ENCODE measurements around the gene PICALM.

Gene PICALM

GRCh38 chr11:86015699-86016098 is 53.2 kb downstream of the PICALM start:
- Mint-ChIP-seq H3K27ac (no peak overlapping the region), H3K36me3 (ENCODE audit: low read depth) (peaks cover 36% of the 10 kb centered on the region), H3K9me3 (no peaks in the 10 kb centered on the region), H3K27me3 (ENCODE audit: low read depth) (no peaks in the 10 kb centered on the region), H3K4me3 (no peak overlapping the region), H3K4me1 (ENCODE audit: low read depth) (peaks cover 18% of the 10 kb centered on the region)

- no peak overlapping the region for H3K27ac Mint-ChIP-seq
- no peak overlapping the region for H3K4me3 Mint-ChIP-seq
- no peaks in the 10 kb centered on the region for H3K9me3 Mint-ChIP-seq
- H3K36me3 Mint-ChIP-seq (ENCODE audit: low read depth): peaks cover 33% of the 10 kb centered on the region
- H3K27me3 Mint-ChIP-seq (ENCODE audit: low read depth): no peaks in the 10 kb centered on the region
- peaks cover 15% of the 10 kb centered on the region for H3K4me1 Mint-ChIP-seq (ENCODE audit: low read depth)
Measured at GRCh38 chr11:86014221-86014620, 54.7 kb downstream of the PICALM start.

- no peak overlapping the region for H3K27ac Mint-ChIP-seq
- H3K4me1 Mint-ChIP-seq (ENCODE audit: low read depth): peaks cover 15% of the 10 kb centered on the region
- H3K4me3 Mint-ChIP-seq: no peak overlapping the region
- H3K9me3 Mint-ChIP-seq: no peaks in the 10 kb centered on the region
- H3K36me3 Mint-ChIP-seq (ENCODE audit: low read depth): peaks cover 33% of the 10 kb centered on the region
- H3K27me3 Mint-ChIP-seq (ENCODE audit: low read depth): no peaks in the 10 kb centered on the region
Measured at GRCh38 chr11:86013713-86014112, 55.2 kb downstream of the PICALM start.

- peaks cover 44% of the 10 kb centered on the region for H3K36me3 Mint-ChIP-seq (ENCODE audit: low read depth)
- H3K27ac Mint-ChIP-seq: no peak overlapping the region
- H3K27me3 Mint-ChIP-seq (ENCODE audit: low read depth): no peaks in the 10 kb centered on the region
- no peak overlapping the region for H3K4me3 Mint-ChIP-seq
- H3K4me1 Mint-ChIP-seq (ENCODE audit: low read depth): peaks cover 14% of the 10 kb centered on the region
- no peaks in the 10 kb centered on the region for H3K9me3 Mint-ChIP-seq
Measured at GRCh38 chr11:86011175-86011574, 57.7 kb downstream of the PICALM start.

GRCh38 chr11:86003654-86004053 is 65.2 kb downstream of the PICALM start:
- H3K9me3 Mint-ChIP-seq: no peaks in the 10 kb centered on the region
- H3K4me1 Mint-ChIP-seq (ENCODE audit: low read depth): peaks cover 8% of the 10 kb centered on the region
- no peak overlapping the region for H3K27ac Mint-ChIP-seq
- no peak overlapping the region for H3K4me3 Mint-ChIP-seq
- H3K27me3 Mint-ChIP-seq (ENCODE audit: low read depth): no peaks in the 10 kb centered on the region
- H3K36me3 Mint-ChIP-seq (ENCODE audit: low read depth): peaks cover 50% of the 10 kb centered on the region

GRCh38 chr11:86002431-86002830 is 66.5 kb downstream of the PICALM start:
- no peak overlapping the region for H3K27ac Mint-ChIP-seq
- no peak overlapping the region for H3K4me3 Mint-ChIP-seq
- peaks cover 45% of the 10 kb centered on the region for H3K36me3 Mint-ChIP-seq (ENCODE audit: low read depth)
- peaks cover 3% of the 10 kb centered on the region for H3K4me1 Mint-ChIP-seq (ENCODE audit: low read depth)
- H3K9me3 Mint-ChIP-seq: no peaks in the 10 kb centered on the region
- no peaks in the 10 kb centered on the region for H3K27me3 Mint-ChIP-seq (ENCODE audit: low read depth)

- no peaks in the 10 kb centered on the region for H3K27me3 Mint-ChIP-seq (ENCODE audit: low read depth)
- H3K36me3 Mint-ChIP-seq (ENCODE audit: low read depth): peaks cover 39% of the 10 kb centered on the region
- H3K27ac Mint-ChIP-seq: no peak overlapping the region
- peaks cover 11% of the 10 kb centered on the region for H3K4me1 Mint-ChIP-seq (ENCODE audit: low read depth)
- no peak overlapping the region for H3K4me3 Mint-ChIP-seq
- no peaks in the 10 kb centered on the region for H3K9me3 Mint-ChIP-seq
Measured at GRCh38 chr11:85991508-85991907, 77.4 kb downstream of the PICALM start.

- no peaks in the 10 kb centered on the region for H3K9me3 Mint-ChIP-seq
- peaks cover 11% of the 10 kb centered on the region for H3K4me1 Mint-ChIP-seq (ENCODE audit: low read depth)
- no peak overlapping the region for H3K4me3 Mint-ChIP-seq
- H3K36me3 Mint-ChIP-seq (ENCODE audit: low read depth): peaks cover 38% of the 10 kb centered on the region
- no peaks in the 10 kb centered on the region for H3K27me3 Mint-ChIP-seq (ENCODE audit: low read depth)
- H3K27ac Mint-ChIP-seq: no peak overlapping the region
Measured at GRCh38 chr11:85989746-85990145, 79.1 kb downstream of the PICALM start.

GRCh38 chr11:85988780-85989179 is 80.1 kb downstream of the PICALM start:
- Mint-ChIP-seq H3K27me3 (ENCODE audit: low read depth) (no peaks in the 10 kb centered on the region), H3K27ac (no peak overlapping the region), H3K36me3 (ENCODE audit: low read depth) (peaks cover 35% of the 10 kb centered on the region), H3K9me3 (no peaks in the 10 kb centered on the region), H3K4me1 (ENCODE audit: low read depth) (peaks cover 14% of the 10 kb centered on the region), H3K4me3 (no peak overlapping the region)

- H3K9me3 Mint-ChIP-seq: no peaks in the 10 kb centered on the region
- H3K4me1 Mint-ChIP-seq (ENCODE audit: low read depth): peaks cover 18% of the 10 kb centered on the region
- no peaks in the 10 kb centered on the region for H3K27me3 Mint-ChIP-seq (ENCODE audit: low read depth)
- H3K27ac Mint-ChIP-seq: no peak overlapping the region
- peaks cover 35% of the 10 kb centered on the region for H3K36me3 Mint-ChIP-seq (ENCODE audit: low read depth)
- H3K4me3 Mint-ChIP-seq: no peak overlapping the region
Measured at GRCh38 chr11:85977751-85978160, 91.1 kb downstream of the PICALM start.

- Mint-ChIP-seq H3K4me1 (ENCODE audit: low read depth) (peaks cover 17% of the 10 kb centered on the region), H3K9me3 (no peaks in the 10 kb centered on the region), H3K27ac (no peak overlapping the region), H3K36me3 (ENCODE audit: low read depth) (peaks cover 33% of the 10 kb centered on the region), H3K27me3 (ENCODE audit: low read depth) (no peaks in the 10 kb centered on the region), H3K4me3 (no peak overlapping the region)
Measured at GRCh38 chr11:85976525-85976924, 92.4 kb downstream of the PICALM start.

GRCh38 chr11:85974122-85974521 is 94.8 kb downstream of the PICALM start:
- Mint-ChIP-seq H3K4me1 (ENCODE audit: low read depth) (peaks cover 21% of the 10 kb centered on the region), H3K36me3 (ENCODE audit: low read depth) (peaks cover 46% of the 10 kb centered on the region), H3K4me3 (no peak overlapping the region), H3K27me3 (ENCODE audit: low read depth) (no peaks in the 10 kb centered on the region), H3K27ac (no peak overlapping the region), H3K9me3 (no peaks in the 10 kb centered on the region)

- H3K4me3 Mint-ChIP-seq: no peak overlapping the region
- H3K4me1 Mint-ChIP-seq (ENCODE audit: low read depth): peaks cover 19% of the 10 kb centered on the region
- H3K27ac Mint-ChIP-seq: no peak overlapping the region
- no peaks in the 10 kb centered on the region for H3K27me3 Mint-ChIP-seq (ENCODE audit: low read depth)
- H3K9me3 Mint-ChIP-seq: no peaks in the 10 kb centered on the region
- H3K36me3 Mint-ChIP-seq (ENCODE audit: low read depth): peaks cover 49% of the 10 kb centered on the region
Measured at GRCh38 chr11:85970593-85970992, 98.3 kb downstream of the PICALM start.

GRCh38 chr11:85967457-85967856 is 101.4 kb downstream of the PICALM start:
- peaks cover 21% of the 10 kb centered on the region for H3K4me1 Mint-ChIP-seq (ENCODE audit: low read depth)
- no peaks in the 10 kb centered on the region for H3K27me3 Mint-ChIP-seq (ENCODE audit: low read depth)
- H3K4me3 Mint-ChIP-seq: no peak overlapping the region
- H3K9me3 Mint-ChIP-seq: no peaks in the 10 kb centered on the region
- no peak overlapping the region for H3K27ac Mint-ChIP-seq
- peaks cover 61% of the 10 kb centered on the region for H3K36me3 Mint-ChIP-seq (ENCODE audit: low read depth)

GRCh38 chr11:85965202-85965601 is 103.7 kb downstream of the PICALM start:
- peaks cover 26% of the 10 kb centered on the region for H3K4me1 Mint-ChIP-seq (ENCODE audit: low read depth)
- no peaks in the 10 kb centered on the region for H3K9me3 Mint-ChIP-seq
- no peak overlapping the region for H3K4me3 Mint-ChIP-seq
- no peaks in the 10 kb centered on the region for H3K27me3 Mint-ChIP-seq (ENCODE audit: low read depth)
- peaks cover 55% of the 10 kb centered on the region for H3K36me3 Mint-ChIP-seq (ENCODE audit: low read depth)
- H3K27ac Mint-ChIP-seq: no peak overlapping the region

- no peak overlapping the region for H3K27ac Mint-ChIP-seq
- peaks cover 62% of the 10 kb centered on the region for H3K36me3 Mint-ChIP-seq (ENCODE audit: low read depth)
- no peaks in the 10 kb centered on the region for H3K9me3 Mint-ChIP-seq
- no peak overlapping the region for H3K4me3 Mint-ChIP-seq
- peaks cover 13% of the 10 kb centered on the region for H3K4me1 Mint-ChIP-seq (ENCODE audit: low read depth)
- no peaks in the 10 kb centered on the region for H3K27me3 Mint-ChIP-seq (ENCODE audit: low read depth)
Measured at GRCh38 chr11:85961930-85962363, 106.9 kb downstream of the PICALM start.

Measured in T-helper 1 cell treated with Interleukin-12 subunit alpha and Interleukin-12 subunit beta and Interleukin-4 antibody, amounts not matched to agents 30 μg/mL and 1 μg/mL, for 36 hours (primary cell).